ENCODE measurements around the gene GCN1. TPM values are rescaled to one million over a fixed set of nuclear protein-coding genes. Genes with fewer than 3 reads are reported as not detected.
"Not testable (repeated sequence)": the region's sequence is repeated elsewhere in the genome, so short reads cannot be mapped to it uniquely, and the experiment has no call there.

GCN1 gene, protein sequence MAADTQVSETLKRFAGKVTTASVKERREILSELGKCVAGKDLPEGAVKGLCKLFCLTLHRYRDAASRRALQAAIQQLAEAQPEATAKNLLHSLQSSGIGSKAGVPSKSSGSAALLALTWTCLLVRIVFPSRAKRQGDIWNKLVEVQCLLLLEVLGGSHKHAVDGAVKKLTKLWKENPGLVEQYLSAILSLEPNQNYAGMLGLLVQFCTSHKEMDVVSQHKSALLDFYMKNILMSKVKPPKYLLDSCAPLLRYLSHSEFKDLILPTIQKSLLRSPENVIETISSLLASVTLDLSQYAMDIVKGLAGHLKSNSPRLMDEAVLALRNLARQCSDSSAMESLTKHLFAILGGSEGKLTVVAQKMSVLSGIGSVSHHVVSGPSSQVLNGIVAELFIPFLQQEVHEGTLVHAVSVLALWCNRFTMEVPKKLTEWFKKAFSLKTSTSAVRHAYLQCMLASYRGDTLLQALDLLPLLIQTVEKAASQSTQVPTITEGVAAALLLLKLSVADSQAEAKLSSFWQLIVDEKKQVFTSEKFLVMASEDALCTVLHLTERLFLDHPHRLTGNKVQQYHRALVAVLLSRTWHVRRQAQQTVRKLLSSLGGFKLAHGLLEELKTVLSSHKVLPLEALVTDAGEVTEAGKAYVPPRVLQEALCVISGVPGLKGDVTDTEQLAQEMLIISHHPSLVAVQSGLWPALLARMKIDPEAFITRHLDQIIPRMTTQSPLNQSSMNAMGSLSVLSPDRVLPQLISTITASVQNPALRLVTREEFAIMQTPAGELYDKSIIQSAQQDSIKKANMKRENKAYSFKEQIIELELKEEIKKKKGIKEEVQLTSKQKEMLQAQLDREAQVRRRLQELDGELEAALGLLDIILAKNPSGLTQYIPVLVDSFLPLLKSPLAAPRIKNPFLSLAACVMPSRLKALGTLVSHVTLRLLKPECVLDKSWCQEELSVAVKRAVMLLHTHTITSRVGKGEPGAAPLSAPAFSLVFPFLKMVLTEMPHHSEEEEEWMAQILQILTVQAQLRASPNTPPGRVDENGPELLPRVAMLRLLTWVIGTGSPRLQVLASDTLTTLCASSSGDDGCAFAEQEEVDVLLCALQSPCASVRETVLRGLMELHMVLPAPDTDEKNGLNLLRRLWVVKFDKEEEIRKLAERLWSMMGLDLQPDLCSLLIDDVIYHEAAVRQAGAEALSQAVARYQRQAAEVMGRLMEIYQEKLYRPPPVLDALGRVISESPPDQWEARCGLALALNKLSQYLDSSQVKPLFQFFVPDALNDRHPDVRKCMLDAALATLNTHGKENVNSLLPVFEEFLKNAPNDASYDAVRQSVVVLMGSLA (N-terminal part only)
- 71.6 TPM for total RNA-seq

DNA sequence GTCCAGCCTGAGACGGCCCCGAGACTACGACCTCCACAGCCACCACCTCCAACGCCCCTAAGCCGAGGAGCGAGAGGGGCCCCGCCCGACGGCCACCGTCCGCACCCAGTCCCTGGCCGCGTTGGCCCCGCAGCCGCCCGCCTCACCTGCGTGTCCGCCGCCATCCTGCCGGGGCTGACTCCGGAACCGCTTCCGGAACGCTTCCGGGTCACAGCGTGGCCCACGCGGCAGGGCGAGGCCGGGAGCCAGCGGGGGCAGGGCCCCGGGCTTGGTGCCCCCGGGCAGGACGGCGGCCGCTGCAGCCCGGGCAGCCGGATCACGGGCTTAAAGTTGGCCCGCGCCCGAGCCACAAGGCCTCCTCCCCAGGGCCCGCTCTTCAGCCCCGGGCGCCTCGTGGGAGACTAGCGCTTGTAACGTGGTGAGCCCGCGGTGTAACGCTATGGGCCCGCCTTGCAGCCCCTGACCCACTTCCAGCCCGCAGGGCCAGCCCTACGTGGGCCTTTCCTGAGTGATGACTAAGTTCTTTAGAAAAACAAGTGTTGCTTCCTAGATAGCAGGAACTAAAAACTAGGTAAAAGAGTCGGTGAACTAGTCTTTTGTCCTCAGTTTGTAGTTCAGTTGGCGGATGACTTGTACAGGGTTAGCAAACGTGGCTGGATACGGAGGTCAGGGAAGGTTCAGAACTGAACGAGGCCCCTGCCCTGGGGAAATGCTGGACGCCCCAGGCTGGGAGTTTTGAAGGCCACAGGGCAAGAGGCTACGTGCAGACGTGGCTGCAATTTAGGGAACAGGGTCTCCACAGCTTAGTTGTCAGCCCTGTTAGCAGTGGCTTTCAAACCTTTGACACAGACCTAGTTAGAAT, at the start of gene GCN1:
GCN1 (minus strand) TSS at position 182 of the 862 bp plus-strand sequence; CDS start at position 164, 18 bp downstream.
- peak; percentile 73 to 80 (median 79) for DNase-seq (ENCODE audit: low read depth in 2 of 3, low spot score in 2 of 3)

DNA sequence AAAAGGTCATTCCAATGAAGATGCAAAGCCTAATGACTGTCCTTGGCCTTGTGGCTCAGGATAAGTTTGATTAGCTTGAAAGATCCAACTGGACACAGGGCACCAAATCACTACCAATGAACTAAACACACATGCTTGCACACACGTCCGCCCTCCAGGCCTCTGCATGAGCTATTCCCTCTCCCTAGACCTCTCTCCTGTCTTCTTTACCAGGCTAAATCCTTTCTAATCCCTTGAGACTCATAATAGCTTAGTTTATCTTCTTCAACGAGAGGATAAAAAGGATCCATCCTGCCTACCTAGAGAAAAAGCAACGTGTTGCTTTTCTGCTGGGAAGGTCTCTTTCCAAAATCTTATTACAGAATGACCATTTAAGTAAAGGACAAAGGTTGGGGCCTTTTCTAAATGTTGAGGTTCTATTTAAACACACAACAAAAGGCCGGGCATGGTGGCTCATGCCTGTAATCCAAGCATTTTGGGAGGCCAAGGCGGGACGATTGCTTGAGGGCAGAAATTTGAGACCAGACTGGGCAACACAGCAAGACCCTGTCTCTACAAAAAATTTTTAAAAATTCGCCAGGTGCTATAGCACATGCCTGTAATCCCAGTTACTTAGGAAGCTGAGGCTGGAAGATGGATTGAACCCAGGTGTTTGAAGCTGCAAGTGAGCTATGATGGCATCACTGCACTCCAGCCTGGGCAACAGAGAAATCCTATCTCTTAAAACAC, 48.6 kb upstream of the GCN1 start:
- no peak for DNase-seq (ENCODE audit: low read depth in 2 of 3, low spot score in 2 of 3)

DNA sequence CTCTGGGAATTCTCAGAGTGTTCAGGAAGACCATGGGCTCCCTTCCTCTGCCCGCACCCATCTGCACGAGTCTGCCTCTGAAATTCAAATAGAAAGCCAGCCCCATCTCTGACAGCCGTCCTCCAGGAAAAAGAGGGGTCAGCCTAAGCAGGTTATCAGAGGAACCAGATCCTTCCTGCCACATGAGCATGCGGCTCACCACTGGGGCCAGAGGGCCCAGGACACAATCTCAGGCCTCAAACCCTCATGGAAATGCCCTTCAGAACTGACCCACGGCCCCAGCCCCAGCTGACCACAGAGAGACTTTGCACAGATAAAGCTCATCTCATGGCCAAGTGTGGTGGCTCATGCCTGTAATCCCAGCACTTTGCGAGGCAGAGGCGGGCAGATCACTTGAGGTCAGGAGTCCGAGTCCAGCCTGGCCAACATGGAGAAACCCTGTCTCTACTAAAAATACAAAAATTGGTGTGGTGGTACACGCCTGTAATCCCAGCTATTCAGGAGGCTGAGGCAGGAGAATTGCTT, 47.8 kb upstream of the GCN1 start:
- DNase-seq (ENCODE audit: low read depth in 2 of 3, low spot score in 2 of 3): no peak

DNA sequence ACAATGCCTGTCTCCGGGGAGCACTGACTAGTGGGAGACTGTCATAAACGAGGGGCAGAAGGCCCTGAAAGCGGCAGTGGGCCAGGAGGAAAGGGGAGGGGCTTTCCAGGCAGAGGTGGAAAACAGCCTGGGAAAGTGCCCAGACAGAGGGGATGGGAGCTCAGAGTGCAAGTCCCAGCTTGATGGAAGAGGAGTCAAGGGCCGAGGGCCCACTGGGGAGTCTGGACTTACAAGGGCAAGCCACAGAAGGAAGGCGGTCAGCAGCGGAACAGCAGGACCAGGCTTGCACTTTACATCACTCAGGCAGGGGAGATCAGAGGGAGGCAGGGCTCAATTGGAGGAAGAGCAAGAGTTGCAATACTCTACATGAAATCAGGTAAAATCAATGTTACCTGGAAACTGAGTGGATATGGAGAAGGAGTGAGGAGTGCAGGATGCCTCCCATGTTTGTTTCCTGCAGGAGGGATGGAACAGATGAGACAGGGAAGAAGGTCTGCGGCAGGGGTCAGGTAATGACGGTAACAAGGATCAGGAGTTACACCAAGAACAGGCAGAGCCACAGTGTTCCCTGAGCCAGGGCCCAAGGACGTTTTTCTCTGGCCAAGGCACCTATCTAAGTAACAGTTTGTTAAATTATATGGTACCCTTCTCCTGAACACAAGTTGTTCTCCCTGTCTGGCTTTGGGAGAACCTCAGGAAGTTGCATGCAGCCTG, 47.2 kb upstream of the GCN1 start:
- no peak for DNase-seq (ENCODE audit: low read depth in 2 of 3, low spot score in 2 of 3)

DNA sequence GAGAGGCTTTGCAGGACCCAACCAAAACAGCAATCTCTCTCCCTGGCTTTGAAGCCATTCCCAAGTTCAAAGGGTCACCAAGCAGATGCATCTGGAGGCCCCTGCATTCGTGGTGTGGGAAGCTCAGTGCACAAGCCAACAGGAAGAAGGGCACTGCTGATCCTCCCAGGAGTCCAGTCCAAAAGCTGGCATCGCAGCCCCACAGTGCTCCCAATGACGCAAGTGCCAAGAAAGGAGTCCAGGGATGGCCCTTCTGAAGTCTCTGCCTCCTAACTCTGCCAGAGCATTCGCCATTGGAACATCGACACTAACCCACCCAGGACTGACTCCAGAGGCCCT, 45.9 kb upstream of the GCN1 start:
- no peak for DNase-seq (ENCODE audit: low read depth in 2 of 3, low spot score in 2 of 3)

DNA sequence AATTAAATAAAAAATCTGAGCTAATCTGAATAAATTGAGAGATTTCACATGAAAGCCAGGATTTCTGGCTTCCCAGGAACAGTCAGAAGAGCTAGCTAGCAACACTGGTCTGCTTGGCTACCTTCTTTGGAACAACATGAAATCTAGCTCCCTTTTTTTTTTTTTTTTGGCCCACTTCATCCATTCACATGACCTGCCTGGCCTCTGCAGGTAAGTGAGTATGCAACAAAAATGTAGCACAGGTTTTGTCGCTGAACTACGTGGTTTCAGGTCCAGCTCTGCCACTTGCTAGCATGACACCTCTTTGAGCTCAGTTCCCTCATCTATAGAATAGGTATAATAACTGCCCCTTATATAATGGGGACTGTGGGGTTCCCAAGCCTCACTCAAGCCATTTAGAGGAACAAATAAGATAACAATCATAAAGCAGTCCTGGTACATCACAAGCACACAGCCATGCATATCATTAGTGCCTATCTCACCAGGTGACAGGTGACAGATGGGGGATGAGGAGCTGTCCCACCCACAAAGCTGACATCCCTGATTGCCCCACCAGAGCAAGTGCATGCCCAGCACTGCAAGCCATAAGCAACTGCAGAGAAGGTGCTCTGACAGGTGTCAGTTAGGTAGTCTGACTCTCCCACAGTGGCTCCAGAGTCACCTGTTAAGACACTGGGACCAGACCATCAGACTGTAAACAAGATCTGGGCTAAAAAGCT, 45.4 kb upstream of the GCN1 start:
- no peak for DNase-seq (ENCODE audit: low read depth in 2 of 3, low spot score in 2 of 3)

DNA sequence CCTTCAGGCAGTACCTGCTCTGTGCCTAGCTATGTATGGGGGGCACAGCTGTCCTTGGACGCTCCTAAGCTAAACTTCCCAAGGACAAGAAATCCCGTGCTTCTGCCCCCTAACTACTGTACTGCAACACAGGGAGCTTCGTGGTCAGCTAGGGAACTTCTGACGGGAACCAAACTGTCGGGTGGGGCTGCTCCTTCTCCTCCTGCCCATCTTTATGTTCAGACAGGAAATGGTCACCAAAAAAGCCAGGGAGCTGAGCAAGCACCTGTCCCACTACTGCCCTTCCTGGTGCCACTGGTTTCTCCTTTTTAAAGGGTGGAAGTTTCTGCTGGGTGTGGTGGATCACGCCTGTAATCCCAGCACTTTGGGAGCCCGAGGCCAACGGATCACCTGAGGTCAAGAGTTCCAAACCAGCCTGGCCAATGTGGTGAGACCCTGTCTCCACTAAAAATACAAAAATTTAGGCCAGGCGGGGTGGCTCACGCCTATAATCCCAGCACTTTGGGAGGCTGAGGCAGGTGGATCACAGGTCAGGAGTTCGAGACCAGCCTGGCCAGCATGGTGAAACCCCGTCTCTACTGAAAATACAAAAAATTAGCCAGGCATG, 44.4 kb upstream of the GCN1 start:
- no peak for DNase-seq (ENCODE audit: low read depth in 2 of 3, low spot score in 2 of 3)

DNA sequence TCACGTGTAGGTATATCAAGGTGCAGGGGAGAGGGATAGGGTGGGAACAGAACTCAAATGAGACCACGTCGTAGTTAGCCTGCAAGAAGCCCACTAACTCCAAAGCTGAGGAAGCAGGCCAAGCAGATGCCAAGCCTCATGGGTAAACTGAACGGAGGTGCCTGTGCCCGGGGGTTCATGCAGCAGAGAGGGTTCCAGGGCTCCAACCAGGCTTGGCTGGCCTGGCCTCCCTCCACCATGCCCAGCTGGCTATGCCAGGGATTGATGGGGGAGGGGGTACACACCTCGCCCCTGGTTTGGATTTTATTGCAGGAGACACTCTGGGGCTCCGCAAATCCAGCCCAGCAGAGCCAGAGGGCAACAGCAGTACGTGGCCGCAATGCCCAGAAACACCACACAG, 43.7 kb upstream of the GCN1 start:
- DNase-seq (ENCODE audit: low read depth in 2 of 3, low spot score in 2 of 3): no peak

DNA sequence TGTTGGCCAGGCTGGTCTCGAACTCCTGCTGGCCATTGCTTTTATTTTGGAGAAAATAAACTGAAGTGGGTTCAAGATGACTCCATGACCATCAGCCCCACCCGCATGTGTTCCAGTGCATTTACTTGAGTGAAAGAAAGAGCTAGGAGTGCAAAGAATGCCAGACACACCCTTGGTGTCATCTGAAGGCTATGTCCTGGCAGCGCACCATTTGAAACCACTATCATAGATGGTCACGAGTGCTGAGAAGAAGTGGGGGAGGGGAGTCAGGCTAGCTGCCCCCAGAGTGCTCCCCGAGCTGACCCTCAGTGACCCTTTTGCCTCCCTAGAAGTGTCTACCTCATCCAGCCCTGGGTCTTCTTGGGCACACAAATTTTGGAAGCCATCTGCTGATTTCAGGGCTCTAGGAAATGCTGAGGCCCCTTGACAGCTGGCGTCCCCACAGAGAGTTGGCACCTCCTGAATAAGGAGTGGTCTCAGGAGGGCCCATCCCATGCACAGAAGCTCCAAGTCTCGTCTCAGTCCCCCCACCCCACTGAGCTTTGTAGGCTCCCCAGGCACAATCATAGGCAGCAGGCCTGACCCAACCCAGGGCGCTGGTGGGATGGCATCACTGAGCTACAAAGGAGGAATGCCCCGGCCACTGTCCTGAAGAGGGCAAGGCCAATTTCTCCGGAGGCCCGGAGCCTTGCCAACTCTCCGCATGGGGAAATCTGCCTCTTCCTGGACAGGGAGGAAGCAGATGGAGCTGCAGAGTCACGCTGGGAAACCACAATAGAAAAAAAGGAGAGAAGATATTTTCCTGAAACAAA, 43.1 kb upstream of the GCN1 start:
- peak in 2 of 3 donors; percentile 71 to 72 for DNase-seq (ENCODE audit: low read depth in 2 of 3, low spot score in 2 of 3)

DNA sequence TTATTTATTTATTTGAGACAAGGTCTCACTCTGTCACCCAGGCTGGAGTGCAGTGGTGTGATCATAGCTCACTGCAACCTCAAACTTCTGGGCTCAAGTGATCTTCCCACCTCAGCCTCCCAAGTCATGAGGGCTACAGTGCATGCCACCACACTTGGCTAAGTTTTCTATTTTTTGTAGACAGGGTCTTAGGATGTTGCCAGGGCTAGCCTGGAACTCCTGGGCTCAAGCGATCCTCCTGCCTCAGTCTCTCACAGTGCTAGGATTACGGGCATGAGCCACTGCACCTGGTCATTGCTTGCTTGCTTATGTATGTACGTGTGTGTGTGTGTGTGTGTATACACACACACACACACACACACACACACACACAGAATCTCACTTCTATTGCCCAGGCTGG, 42.3 kb upstream of the GCN1 start:
- not testable (repeated sequence) for DNase-seq (ENCODE audit: low read depth in 2 of 3, low spot score in 2 of 3)

DNA sequence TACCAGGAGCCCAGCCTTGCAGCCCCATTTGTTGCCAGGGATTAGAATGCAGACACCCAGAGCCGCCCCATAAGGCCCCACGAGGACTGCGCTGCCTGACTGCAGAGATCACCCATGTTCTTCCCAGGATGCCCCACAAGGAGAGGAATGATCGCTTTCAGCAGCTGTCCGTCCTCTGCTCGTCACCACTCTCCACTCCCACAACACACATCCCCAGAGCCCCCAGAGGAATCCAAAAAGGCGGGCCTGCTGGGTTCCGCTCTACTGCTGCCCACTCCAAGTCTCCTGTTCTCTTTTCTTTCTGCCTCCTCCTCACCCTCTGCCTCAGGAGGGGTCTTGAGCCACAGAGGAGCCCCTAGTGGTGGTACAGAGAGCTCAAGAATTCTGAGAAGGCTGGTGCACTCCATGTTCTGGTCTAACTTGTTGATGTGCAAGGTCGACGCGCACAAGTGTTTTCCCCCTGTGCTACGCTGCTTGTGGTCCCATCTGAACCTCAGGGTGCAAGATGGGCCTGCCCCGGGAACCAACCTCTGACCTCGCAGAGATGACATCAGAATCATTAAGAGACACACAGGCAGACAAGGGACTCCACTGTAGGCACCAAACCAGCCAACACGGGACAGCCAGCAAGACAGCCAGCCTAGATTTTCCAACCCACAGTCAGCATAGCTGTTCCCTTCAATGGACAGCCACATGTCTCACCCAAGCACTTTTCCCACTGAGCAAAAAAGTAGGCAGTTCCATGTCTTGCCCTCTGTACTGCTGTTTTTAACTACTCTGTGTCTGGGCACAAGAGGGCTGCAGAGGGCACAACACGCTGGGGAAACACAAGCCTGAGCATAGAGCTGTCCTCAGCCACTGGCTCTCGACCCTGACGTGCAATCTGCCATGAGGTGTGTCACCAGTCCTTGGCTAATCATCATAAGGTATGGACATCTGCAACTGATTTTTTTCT, 41.1 kb upstream of the GCN1 start:
- peak in 1 of 3 donors; percentile 30 for DNase-seq (ENCODE audit: low read depth in 2 of 3, low spot score in 2 of 3)

DNA sequence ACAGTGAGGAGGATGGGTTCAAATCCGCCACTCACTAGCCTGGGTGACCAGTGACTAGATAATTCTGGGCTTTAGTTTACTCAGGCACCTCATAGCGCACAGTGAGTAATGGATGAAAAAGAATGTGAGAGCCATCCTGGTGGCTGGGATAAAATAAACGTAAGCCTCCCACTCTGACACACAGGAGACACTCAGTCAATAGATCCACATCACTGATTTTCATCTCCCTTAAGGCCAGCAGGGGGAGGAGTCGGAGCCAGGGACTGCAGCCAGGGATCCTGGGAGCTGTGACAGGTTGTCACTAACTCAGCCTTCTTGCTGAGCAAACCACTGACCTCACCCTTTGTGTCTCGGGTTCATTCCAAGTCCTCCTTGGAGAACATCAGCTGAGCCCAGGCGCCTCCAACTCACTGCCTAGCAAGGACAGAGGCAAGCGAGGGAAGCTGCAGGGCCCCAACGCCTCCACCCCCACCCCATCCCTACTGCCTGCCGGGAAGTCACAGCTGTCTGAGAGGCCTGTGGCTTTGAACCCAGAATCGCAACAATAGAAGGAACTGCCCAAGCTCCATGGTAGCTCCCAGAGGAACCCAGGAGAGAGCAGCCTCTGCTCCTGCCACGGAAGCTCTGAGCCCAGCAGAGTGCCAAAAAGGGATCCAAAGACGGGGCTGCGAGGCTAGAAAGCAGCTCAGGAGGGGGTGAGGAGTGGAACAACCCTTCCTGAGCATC, 40.3 kb upstream of the GCN1 start:
- DNase-seq (ENCODE audit: low read depth in 2 of 3, low spot score in 2 of 3): no peak

DNA sequence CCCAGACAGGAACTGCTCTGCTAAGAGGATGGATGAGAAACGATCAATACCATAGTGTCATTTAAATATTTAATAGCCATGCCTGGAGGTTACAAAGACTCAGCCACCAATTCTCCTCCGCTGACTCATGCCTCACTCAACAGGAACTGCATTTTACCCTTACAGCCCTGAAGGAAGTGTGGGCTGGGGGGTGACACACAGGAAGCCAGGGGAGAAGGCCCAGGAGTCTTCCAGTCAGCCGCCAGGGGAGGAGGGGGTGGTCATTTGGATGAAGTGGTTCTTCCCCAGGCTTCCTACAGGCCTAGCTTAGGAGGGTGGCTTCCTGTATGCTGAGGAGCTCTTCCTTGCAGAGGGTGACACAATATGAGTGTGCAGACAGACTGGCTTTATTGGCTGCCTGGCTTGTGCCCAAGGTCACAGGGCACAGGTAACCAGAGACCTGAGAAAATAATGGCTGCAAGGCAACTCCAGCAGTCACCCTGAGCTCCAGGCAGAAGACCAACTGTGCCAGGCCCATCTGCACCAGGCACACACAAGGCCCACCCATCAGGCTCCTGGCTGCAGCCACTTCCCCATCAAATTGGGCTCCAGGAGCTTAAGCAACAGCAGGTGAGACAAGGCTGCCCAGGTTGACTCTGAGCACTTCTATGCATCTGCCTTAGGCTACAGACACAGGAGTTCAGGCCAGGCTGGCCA, 36.9 kb upstream of the GCN1 start:
- peak; percentile 28 to 87 (median 81) for DNase-seq (ENCODE audit: low read depth in 2 of 3, low spot score in 2 of 3)

DNA sequence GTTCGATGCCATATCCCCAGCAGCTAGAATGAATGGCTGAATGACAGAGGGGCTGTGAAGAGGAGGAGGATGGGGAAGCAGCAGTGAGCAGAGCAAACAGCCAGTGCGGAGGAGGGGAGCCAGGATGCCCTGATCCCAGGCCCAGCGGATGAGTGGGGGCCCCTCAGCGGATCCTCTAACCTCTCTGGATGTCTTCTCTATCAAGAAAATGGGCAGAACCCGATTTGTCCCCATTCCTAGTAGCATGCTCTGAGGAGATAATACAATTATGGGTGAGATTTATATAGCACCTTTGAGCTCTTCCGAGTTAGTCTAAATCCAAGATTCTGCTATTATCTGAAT, 36.4 kb upstream of the GCN1 start:
- no peak for DNase-seq (ENCODE audit: low read depth in 2 of 3, low spot score in 2 of 3)

Measured in hematopoietic multipotent progenitor cell (in vitro differentiated cells).